ENCODE results near the gene OCLN.
"Not testable (repeated sequence)": the region's sequence is repeated elsewhere in the genome, so short reads cannot be mapped to it uniquely, and the experiment has no call there.

The OCLN gene

DNA sequence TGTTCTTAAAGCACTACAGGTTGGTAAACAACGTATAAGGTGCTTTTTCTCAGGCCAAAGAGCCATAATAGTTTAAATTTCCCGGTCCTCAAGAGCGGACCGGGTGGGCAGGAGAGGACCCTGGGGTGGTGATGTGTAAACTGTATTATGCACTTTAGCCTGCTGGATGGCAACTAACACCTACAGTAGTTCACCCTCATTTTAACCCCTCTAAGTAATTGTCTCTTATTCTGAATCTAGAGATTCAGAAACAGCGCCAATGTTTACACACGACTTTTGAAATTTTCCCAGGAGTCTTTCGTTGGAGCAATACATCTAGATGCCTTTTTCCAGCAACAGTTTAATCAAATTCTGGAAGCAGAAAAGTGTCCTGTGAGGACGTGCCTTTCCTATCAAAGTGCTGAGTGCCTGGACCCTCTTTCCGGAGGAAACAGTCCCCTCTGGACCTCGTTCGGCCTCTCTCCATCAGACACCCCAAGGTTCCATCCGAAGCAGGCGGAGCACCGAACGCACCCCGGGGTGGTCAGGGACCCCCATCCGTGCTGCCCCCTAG, 676 bp upstream of the OCLN start:
- DNase-seq (no peak), ATAC-seq (no peak)

DNA sequence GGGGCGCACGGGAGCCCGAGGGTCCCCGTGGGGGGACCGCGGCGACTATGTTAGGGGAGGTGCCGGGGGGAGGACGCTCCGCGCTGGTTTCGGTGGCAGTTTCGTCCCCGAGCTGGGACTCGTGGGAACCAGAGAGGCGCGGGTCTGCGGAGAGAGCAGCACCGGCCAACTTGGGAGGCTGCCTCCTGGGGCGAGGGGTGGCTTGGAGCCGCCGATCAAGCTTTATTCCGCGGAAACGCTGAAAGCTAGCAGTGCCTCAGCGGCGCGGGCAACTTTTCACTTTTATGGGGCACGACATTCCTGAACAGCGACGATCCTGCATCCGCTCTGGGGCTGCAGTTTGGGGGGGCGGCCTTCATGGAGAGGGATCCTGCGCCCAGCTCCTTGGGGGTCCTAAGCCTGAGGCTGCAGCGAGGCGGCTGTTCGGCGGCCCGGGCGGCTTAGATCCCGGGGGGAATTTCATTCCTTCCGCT, 369 bp downstream of the OCLN start:
- ATAC-seq, result peak; percentile 42
- DNase-seq, result peak; percentile 11

DNA sequence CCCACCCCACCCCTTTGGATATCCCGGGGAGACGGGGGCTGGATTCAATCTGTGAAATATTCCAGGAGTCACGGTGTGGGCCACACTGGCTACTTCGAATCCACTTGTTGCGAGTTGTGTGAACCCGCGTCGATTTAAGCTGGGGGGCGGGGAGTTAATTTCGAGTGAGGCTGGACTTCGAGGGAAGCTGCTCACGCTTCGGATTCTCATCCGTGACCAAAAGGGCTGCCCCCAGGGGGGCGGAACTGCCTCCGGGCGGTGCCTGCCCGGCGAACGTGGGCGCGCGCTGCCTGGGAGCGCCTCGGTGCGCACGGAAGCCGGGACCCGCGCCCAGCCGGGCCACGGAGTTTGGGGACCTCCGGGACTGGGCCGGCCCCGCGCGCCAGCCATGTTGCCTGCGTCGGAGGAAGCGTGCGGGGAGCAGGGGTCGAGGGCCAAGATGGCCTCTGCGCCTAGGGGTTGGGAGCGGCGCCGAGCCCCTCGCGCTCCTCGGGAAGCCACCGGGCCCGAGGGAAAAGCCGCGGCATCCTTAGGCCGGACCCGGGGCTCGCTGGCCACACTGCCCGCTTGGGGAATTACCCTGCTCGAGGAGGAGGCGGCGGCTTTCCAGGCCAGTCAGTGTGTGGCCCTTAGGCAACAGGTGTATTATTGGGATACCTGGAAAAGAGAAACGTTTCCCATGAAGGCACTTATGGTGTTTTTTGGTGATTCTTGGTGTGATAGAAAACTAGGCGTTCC, 975 bp downstream of the OCLN start:
- peak; percentile 18 for DNase-seq
- ATAC-seq, result peak; percentile 34

GRCh38 chr5:69494452-69494851, 1.9 kb downstream of the OCLN start:
- DNase-seq, result no peak
- ATAC-seq, result no peak

DNA sequence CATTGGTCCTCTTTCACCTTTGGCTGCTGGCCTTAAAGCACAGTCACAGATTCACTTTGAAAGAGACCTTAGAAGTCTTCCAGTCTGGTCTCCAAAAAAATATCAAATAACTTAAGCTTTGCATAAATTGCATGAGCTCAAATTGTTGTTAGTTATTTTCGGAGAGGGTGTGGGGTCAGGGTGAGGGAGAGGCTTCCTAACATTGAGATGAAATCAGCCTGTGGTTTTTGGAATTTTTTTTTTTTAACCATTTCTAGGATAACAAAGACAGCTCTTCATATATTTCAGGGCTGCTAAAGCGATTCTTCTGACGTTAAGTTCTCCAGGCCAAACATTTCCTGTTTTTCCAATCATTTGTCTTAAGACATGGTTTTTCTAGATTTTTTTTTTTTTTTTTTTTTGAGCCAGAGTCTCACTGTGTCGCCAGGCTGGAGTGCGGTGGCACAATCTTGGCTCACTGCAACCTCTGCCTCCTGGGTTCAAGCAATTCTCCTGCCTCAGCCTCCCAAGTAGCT, 4.5 kb downstream of the OCLN start:
- ATAC-seq, result no peak
- DNase-seq, result no peak

- DNase-seq, result no peak
- no peak for ATAC-seq
These were observed 5.8 kb downstream of the OCLN start for GRCh38 chr5:69498384-69498783.

- DNase-seq, result no peak
- ATAC-seq, result no peak
These were observed 9.8 kb downstream of the OCLN start for GRCh38 chr5:69502367-69502766.

DNA sequence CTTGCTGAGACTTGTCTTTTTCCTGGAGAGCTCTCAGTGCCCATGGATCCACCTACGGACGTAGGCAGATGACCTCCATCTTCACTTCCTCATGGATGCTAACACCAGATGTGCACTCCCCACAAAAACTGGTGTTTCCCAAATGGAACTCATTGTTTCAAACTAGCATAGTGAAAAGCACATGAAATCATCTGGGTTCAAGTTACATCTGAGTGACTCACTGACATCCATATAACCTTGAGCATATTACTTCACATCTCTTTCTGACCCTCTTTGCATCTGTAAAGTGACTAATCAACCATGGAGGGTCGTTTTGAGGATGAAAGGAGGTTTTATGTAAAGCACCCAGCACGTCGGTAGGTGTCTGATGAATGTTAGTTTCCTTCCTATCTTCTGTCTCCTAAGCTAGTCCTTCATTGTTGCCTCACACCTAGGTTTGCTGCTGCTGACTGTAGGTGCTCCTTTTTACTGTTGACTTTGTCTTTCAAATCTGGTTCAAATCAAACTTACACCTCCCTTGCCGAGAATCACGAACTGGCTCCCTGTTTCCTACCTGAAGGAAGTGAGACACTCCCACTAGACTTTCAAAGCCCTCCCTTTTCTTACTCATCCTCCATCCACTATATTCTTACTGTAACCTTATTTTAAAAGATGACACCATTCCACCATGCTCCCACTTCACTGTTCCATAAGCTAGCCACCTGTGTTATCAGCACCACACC, 10.3 kb downstream of the OCLN start:
- ATAC-seq, result no peak
- DNase-seq, result no peak

DNA sequence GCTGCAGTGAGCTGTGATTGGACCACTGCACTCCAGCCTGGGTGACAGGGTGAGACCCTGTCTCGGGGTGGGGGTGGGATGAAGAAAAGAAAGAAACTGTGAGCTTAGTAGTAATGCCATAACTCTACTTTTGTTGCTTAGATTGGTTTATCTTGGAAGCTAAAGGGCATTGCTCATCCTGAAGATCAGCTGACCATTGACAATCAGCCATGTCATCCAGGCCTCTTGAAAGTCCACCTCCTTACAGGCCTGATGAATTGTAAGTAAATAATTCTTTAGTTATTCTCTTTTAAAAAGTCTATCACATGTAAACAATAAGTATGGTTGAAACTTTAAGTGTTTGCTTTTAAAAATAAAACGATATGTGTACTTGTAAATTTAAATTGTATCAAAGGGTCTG, 11.4 kb downstream of the OCLN start:
- DNase-seq, result no peak
- no peak for ATAC-seq

DNA sequence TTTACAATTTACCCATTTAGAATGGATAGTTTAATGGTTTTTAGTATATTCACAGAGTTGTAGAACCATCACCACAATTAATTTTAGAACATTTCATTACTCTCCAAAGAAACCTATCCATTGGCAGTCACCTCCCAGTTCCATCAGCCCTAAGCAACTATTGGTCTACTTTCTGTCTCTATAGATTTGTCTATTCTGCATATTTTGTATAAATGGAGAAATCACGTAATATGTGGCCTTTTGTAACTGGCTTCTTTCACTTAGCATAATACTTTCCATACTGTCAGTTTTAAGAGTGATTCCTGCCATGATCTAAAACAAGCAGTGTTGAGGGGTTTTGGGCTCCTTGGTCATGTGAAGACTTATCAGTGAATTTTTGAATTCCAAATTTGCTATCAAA, 12.7 kb downstream of the OCLN start:
- no peak for DNase-seq
- no peak for ATAC-seq

GRCh38 chr5:69509212-69509611, 16.6 kb downstream of the OCLN start:
- no peak for ATAC-seq
- no peak for DNase-seq

- no peak for ATAC-seq
These were observed 18.1 kb downstream of the OCLN start for GRCh38 chr5:69510694-69511093.

GRCh38 chr5:69512740-69513260, 20.2 kb downstream of the OCLN start:
- ATAC-seq (no peak), DNase-seq (no peak)

More at GRCh38 chr5:69510694-69511093, 18.1 kb downstream of the OCLN start:
- DNase-seq, result no peak

- ATAC-seq, DNase-seq: not testable (repeated sequence)
These were observed 23.0 kb downstream of the OCLN start for GRCh38 chr5:69515570-69515969.

DNA sequence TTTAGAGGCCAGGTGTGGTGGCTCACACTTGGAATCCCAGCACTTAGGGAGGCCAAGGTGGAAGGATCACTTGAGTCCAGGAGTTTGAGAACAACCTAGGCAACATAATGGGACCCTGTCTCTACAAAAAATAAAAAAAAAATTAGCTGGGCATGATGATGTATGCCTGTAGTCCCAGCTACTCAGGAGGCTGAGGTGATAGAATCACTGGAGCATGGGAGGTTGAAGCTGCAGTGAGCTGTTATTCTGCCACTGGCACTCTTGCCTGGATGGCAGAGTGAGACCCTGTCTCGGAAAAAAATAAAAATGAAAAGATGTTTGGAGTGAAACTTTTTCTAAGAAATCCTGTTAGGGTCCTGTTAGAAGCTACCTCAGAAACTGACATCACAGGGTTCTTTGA, 24.2 kb downstream of the OCLN start:
- ATAC-seq (no peak), DNase-seq (no peak)

DNA sequence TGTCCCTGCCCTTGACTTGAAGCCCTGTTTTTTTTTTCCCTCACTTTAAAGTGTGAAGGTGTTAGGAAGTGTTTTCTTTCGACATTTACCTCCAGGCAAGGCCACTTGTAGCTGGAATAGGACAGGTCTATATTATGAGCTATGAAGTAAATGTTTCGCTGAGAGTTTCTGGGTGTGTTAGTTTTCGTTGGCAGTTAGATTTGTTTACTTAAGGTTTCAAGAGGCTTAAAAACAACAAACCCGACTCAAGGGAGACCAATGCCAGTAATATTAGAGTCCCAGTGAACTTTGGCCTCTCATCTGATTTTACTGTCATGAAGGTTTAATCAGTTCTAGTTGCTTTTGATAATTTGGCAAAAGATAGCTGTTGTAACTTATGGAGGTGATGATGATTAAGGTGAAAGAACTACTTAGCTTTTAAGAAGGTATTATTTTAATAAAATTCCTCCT, 25.2 kb downstream of the OCLN start:
- ATAC-seq, result no peak
- no peak for DNase-seq

- no peak for ATAC-seq
- DNase-seq, result no peak
These were observed 26.7 kb downstream of the OCLN start for GRCh38 chr5:69519285-69519684.

DNA sequence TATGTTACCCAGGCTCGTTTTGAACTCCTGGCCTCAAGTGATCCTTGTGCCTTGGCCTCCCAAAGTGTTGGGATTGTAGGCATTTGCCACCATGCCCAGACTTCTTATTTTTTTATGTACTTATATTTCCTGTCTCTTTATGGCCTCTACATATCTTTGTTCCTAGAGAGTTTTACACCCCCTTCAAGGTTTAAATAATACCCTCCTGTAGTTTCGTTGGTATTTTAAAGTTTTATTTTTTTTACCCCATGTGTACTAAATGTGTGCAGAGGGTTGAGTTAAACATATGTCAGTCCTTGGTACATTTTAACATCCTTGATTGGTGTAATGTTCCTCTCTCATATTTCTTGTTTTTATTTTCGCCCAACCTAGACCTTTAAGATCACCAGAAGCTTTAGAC, 29.4 kb downstream of the OCLN start:
- DNase-seq, result no peak
- ATAC-seq, result no peak

- DNase-seq (no peak), ATAC-seq (no peak)
These were observed 32.9 kb downstream of the OCLN start for GRCh38 chr5:69525490-69525889.

DNA sequence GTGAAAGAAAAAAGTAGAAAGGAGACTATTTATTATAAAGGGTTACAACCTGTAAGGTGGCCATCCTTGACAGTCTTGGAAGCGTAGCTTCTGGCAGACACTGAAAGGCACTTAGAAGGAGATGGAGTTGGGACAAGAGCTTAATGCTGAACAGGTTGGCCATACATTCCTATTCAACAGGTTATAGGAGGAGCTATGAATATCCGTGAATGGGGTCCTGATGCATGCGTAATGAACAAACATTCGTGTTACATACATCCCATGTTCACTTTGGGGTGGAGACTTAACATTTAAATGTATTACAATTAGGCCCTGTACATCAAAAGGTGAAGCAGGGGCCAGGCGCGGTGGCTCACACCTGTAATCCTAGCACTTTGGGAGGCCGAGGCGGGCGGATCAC, 34.1 kb downstream of the OCLN start:
- DNase-seq (no peak), ATAC-seq (no peak)

GRCh38 chr5:69527128-69527770, 34.7 kb downstream of the OCLN start:
- ATAC-seq (no peak), DNase-seq (no peak)

GRCh38 chr5:69528035-69528434, 35.4 kb downstream of the OCLN start:
- DNase-seq (no peak), ATAC-seq (no peak)

Data from stimulated activated naive CD8-positive, alpha-beta T cell treated with anti-CD3 and anti-CD28 coated beads, Interleukin-15, Interleukin-2, amounts not matched to agents 100 U/mL and 50 U/mL, for 24 hours (primary cell).